K562 (cell line): Measurements from ENCODE around the gene ANXA3. TPM values are rescaled to one million over a fixed set of nuclear protein-coding genes. Genes with fewer than 3 reads are reported as not detected.

ENCODE experiments used
- ATAC-seq: fragments of 200-7000 bp; cut with Tn5 transposase; 3 replicates; pipeline ENCODE4 v1.9.1; 2020; ENCODE audit warnings: moderate library complexity
- BruUV-seq: library from RNA; stranded (reverse); fragments of 400-500 nt; replicated peaks from 2 replicates; lab custom pipeline; 2021; lab: Mats Ljungman, UMichigan
- CTCF ChIA-PET: fragments of 300-600 bp; formaldehyde crosslinking; extraction: SDS; loops from one replicate; lab custom pipeline; 2021; ENCODE audit warnings: low intra/inter-chr PET ratio; lab: Yijun Ruan, JAX
- POLR2A ChIA-PET: fragments of 300-600, 350-650 bp; sonication (Branson Sonifier 250); formaldehyde crosslinking; extraction: SDS; loops from one replicate; lab custom pipeline; 2021; ENCODE audit warnings: antibody characterized with exemption, inconsistent platforms; lab: Yijun Ruan, JAX
- DNase-seq, 4 experiments: peaks; one replicate each; pipeline versions ENCODE4 v3.0.0 to v3.0.0-alpha.2; 2011 to 2018; ENCODE audit warnings: low spot score in 3 of 4, mixed read lengths in 3 of 4; ENCODE audit errors: extremely low read depth in 1 of 4
- FAIRE-seq: peaks from 2 replicates; lab custom pipeline; 2011; peaks lifted over from hg19 to GRCh38; lab: Jason Lieb, UNC
- H2AFZ ChIP-seq: 2 replicates; pipeline ENCODE4 v1.6.0; 2011; ENCODE audit warnings: low read depth, low read length, control low read depth, inconsistent platforms
- H3K27ac ChIP-seq: fragments of 200-600 bp; 3 replicates; pipeline ENCODE4 v1.8.0; 2011; ENCODE audit warnings: low read depth, mild to moderate bottlenecking, control low read depth, inconsistent platforms, low read length, moderate library complexity, mixed read lengths; ENCODE audit errors: extremely low read depth
- H3K27me3 ChIP-seq, 2 experiments: fragments of 300-600 bp in 1 of 2; 2 replicates in 1 of 2; 3 replicates in 1 of 2; pipeline versions ENCODE4 v1.6.0 to v1.8.0; 2011; ENCODE audit warnings: inconsistent platforms in 2 of 2, low read length in 2 of 2, mild to moderate bottlenecking in 1 of 2, mixed read lengths in 1 of 2, moderate library complexity in 1 of 2; ENCODE audit not compliant: control insufficient read depth in 2 of 2, insufficient read depth in 2 of 2
- H3K36me3 ChIP-seq: fragments of 300-600 bp; 3 replicates; pipeline ENCODE4 v1.8.0; 2011; ENCODE audit warnings: mild to moderate bottlenecking, low read length, inconsistent platforms; ENCODE audit not compliant: control insufficient read depth, insufficient read depth
- H3K4me1 ChIP-seq, 2 experiments: fragments of 200-600 bp in 1 of 2; replicated peaks in 1 of 2; 2 replicates in 1 of 2; 3 replicates in 1 of 2; pipeline versions ENCODE4 v1.5.1 to v1.8.0; 2011; ENCODE audit warnings: inconsistent platforms in 2 of 2, low read length in 2 of 2, mild to moderate bottlenecking in 1 of 2, mixed read lengths in 1 of 2, moderate library complexity in 1 of 2; ENCODE audit not compliant: control insufficient read depth in 2 of 2, insufficient read depth in 2 of 2
- H3K4me2 ChIP-seq: 2 replicates; pipeline ENCODE4 v1.6.1; 2011; ENCODE audit warnings: low read length, control low read depth, inconsistent platforms, mixed read lengths; ENCODE audit not compliant: insufficient read depth
- H3K4me3 ChIP-seq: fragments of 200-600 bp; sonication (generic), shearing (Covaris generic); 2 replicates; pipeline ENCODE4 v1.5.1; 2016; ENCODE audit warnings: control low read depth, inconsistent platforms
- H3K79me2 ChIP-seq: fragments of 200-600 bp; 3 replicates; pipeline ENCODE4 v1.8.0; 2011; ENCODE audit warnings: low read length, inconsistent platforms; ENCODE audit not compliant: control insufficient read depth, insufficient read depth
- H3K9ac ChIP-seq, 2 experiments: 2 replicates each; pipeline versions ENCODE4 v1.6.0 to v1.6.1; 2011; ENCODE audit warnings: low read depth in 2 of 2, low read length in 2 of 2, control low read depth in 1 of 2, inconsistent platforms in 1 of 2, mild to moderate bottlenecking in 1 of 2, mixed read lengths in 1 of 2; ENCODE audit not compliant: insufficient read depth in 1 of 2
- H3K9me1 ChIP-seq: one replicate; pipeline ENCODE4 v1.6.0; 2011; ENCODE audit warnings: inconsistent platforms, mild to moderate bottlenecking, low read length, moderate library complexity; ENCODE audit not compliant: control insufficient read depth, insufficient read depth
- H3K9me3 ChIP-seq: replicated peaks from 2 replicates; pipeline ENCODE4 v1.5.1; 2011; ENCODE audit warnings: low read depth, low read length, inconsistent platforms; ENCODE audit not compliant: control insufficient read depth, insufficient read depth
- H4K20me1 ChIP-seq: replicated peaks from 2 replicates; pipeline ENCODE4 v1.6.1; 2011; ENCODE audit warnings: low read length, inconsistent platforms, mixed read lengths; ENCODE audit not compliant: control insufficient read depth, insufficient read depth
- ZFP30 ChIP-seq: fragments of 250-450 bp; sonication (Bioruptor Pico); IDR thresholded peaks from 2 replicates; pipeline ENCODE4 v1.8.0; 2022; ENCODE audit warnings: moderate library complexity, mild to moderate bottlenecking, inconsistent platforms, borderline replicate concordance
- ZNF239 ChIP-seq: fragments of 250-450 bp; sonication (Bioruptor Pico); IDR thresholded peaks from 2 replicates; pipeline ENCODE4 v1.4.0; 2020; ENCODE audit warnings: mild to moderate bottlenecking
- ZSCAN32 ChIP-seq: fragments of 450-650 bp; formaldehyde crosslinking; IDR thresholded peaks from 2 replicates; pipeline ENCODE4 v1.4.0; 2020; ENCODE audit warnings: mild to moderate bottlenecking, moderate library complexity
- WGBS: fragments of 100-300 bp; shearing (Covaris generic); methylation state at CpG from one replicate; pipeline ENCODE4 v1.1.6; 2016; ENCODE audit warnings: low coverage, mixed read lengths; ENCODE audit not compliant: insufficient coverage; ENCODE audit errors: missing lambda C conversion rate; 5-methylcytosine and 5-hydroxymethylcytosine counted together
- in situ Hi-C: fragments of 300-500 bp; cut with MboI; formaldehyde crosslinking; loops from 4 replicates; pipeline ENCODE4 v1.15.0; 2018; ENCODE audit warnings: inconsistent platforms, mixed read lengths
- intact Hi-C: fragments of 100-400 bp; cut with micrococcal nuclease; formaldehyde crosslinking; loops from 2 replicates; pipeline ENCODE4 v1.14.2; 2022
- polyA plus RNA-seq, 8 experiments: library from polyadenylated mRNA; depleted of rRNA in 4 of 8; stranded (reverse) in 5 of 8; unstranded in 3 of 8; fragments of >200 nt; fragmentation: Nextera tagmentation in 2 of 8; fragmentation: Illumina TruSeq in 1 of 8; extraction: Ambion mirVana in 2 of 8; extraction: Trizol in 1 of 8; gene quantifications; 2 replicates each; pipeline versions ENCODE4 v1.2.1 to v1.2.3, GENCODE V29; 2011 to 2014; ENCODE audit warnings: inconsistent platforms in 1 of 8, missing spikeins in 1 of 8
- total RNA-seq, 7 experiments: library from RNA; depleted of rRNA in 6 of 7; stranded (reverse); fragments of >200 nt in 6 of 7; fragmentation: Illumina TruSeq in 2 of 7; extraction: Trizol in 2 of 7; gene quantifications; 2 replicates each; pipeline versions ENCODE4 v1.2.1 to v1.2.3, GENCODE V29; 2011 to 2021; ENCODE audit warnings: low replicate concordance in 1 of 7
- TF ChIP-seq, protein P1 (sequence below): sonication (generic); formaldehyde crosslinking; IDR thresholded peaks from 2 replicates; pipeline ENCODE4 v1.8.0; 2022; ENCODE audit warnings: missing genetic modification reagents, mild to moderate bottlenecking, borderline replicate concordance

Gene ANXA3
- total and polyA plus RNA-seq, 9 of the 15 experiments (the other 6 are each of a cell fraction or from before 2014, with no cell fraction given), result 6.3 to 15.5 (median 9.8) TPM

- FAIRE-seq (no peak), ATAC-seq (no peak), DNase-seq (no peak)
- Histone ChIP-seq H3K9me1 (no peaks in the 10 kb centered on the region), H4K20me1 (no peaks in the 10 kb centered on the region), H3K9me3 (no peaks in the 10 kb centered on the region), H3K79me2 (no peaks in the 10 kb centered on the region), H3K36me3 (no peaks in the 10 kb centered on the region), H3K4me3 (no peak overlapping the region), H3K4me2 (no peak overlapping the region), H3K27ac (no peak overlapping the region), H2AFZ (no peak overlapping the region), H3K9ac (no peak overlapping the region), H3K27me3 (no peaks in the 10 kb centered on the region), H3K4me1 (peaks cover 0 to 3% of the 10 kb centered on the region in 2 experiments; a peak in 2 of 5 replicates)
- in situ Hi-C loops (no loop called here), intact Hi-C loops (no loop called here)
- POLR2A ChIA-PET, result interaction anchor here (0.7 kb wide), 1 partner anchor 14 kb away, joined by 3 read pairs; no protein-coding TSS in a partner anchor
- WGBS, result 4% methylated on average over 1 of the region's 1 CpG
- TF ChIP-seq ZNF239 (CRISPR knock-in tag), result no peak
- TF ChIP-seq ZFP30 (CRISPR knock-in tag), result no peak
- no peak for TF ChIP-seq ZSCAN32 (CRISPR knock-in tag)
- TF ChIP-seq, protein P1, sequence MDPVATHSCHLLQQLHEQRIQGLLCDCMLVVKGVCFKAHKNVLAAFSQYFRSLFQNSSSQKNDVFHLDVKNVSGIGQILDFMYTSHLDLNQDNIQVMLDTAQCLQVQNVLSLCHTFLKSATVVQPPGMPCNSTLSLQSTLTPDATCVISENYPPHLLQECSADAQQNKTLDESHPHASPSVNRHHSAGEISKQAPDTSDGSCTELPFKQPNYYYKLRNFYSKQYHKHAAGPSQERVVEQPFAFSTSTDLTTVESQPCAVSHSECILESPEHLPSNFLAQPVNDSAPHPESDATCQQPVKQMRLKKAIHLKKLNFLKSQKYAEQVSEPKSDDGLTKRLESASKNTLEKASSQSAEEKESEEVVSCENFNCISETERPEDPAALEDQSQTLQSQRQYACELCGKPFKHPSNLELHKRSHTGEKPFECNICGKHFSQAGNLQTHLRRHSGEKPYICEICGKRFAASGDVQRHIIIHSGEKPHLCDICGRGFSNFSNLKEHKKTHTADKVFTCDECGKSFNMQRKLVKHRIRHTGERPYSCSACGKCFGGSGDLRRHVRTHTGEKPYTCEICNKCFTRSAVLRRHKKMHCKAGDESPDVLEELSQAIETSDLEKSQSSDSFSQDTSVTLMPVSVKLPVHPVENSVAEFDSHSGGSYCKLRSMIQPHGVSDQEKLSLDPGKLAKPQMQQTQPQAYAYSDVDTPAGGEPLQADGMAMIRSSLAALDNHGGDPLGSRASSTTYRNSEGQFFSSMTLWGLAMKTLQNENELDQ, result no peak
- CTCF ChIA-PET, result no interaction called here
- BruUV-seq, result no TSS peak
Observed at GRCh38 chr4:78571804-78572203, 20.2 kb downstream of the ANXA3 start.
